ENCODE data around the gene SLC23A2. TPM values are rescaled to one million over a fixed set of nuclear protein-coding genes. Genes with fewer than 3 reads are reported as not detected.

Gene SLC23A2
- total and polyA plus RNA-seq, 2 donors: 5.7 to 8.6 TPM

- Histone ChIP-seq H3K27ac (ENCODE audit: low read depth in 1 of 2, low read length in 1 of 2) (no peak overlapping the region), H3K4me1 (ENCODE audit: control insufficient read depth in 2 of 2, insufficient read depth in 2 of 2, low read length in 2 of 2) (no peaks in the 10 kb centered on the region), H3K9me3 (ENCODE audit: control insufficient read depth in 2 of 2, insufficient read depth in 1 of 2, low read length in 1 of 2) (no peaks in the 10 kb centered on the region), H3K4me3 (ENCODE audit: low read length in 2 of 2) (no peak overlapping the region), H3K27me3 (ENCODE audit: control insufficient read depth in 2 of 2, insufficient read depth in 1 of 2, low read length in 1 of 2) (no peaks in the 10 kb centered on the region), H3K36me3 (ENCODE audit: control insufficient read depth in 2 of 2, insufficient read depth in 2 of 2, low read length in 1 of 2) (no peaks in the 10 kb centered on the region)
- 98% methylated on average over 2 of the region's 2 CpGs for WGBS
- DNase-seq (ENCODE audit: low read depth in 6 of 9, low spot score in 9 of 9): no peak
These were observed 154.5 kb downstream of the SLC23A2 start for GRCh38 chr20:4846821-4847220.

- DNase-seq (ENCODE audit: low read depth in 6 of 9, low spot score in 9 of 9): no peak
- no peaks in the 10 kb centered on the region for H3K27me3 ChIP-seq (ENCODE audit: control insufficient read depth in 2 of 2, insufficient read depth in 1 of 2, low read length in 1 of 2)
- H3K4me1 ChIP-seq (ENCODE audit: control insufficient read depth in 2 of 2, insufficient read depth in 2 of 2, low read length in 2 of 2): no peaks in the 10 kb centered on the region
- no peaks in the 10 kb centered on the region for H3K36me3 ChIP-seq (ENCODE audit: control insufficient read depth in 2 of 2, insufficient read depth in 2 of 2, low read length in 1 of 2)
- 92% methylated on average over 8 of the region's 9 CpGs for WGBS
- H3K9me3 ChIP-seq (ENCODE audit: control insufficient read depth in 2 of 2, insufficient read depth in 1 of 2, low read length in 1 of 2): no peaks in the 10 kb centered on the region
- no peak overlapping the region for H3K27ac ChIP-seq (ENCODE audit: low read depth in 1 of 2, low read length in 1 of 2)
- H3K4me3 ChIP-seq (ENCODE audit: low read length in 2 of 2): no peak overlapping the region
These were observed 156.4 kb downstream of the SLC23A2 start for GRCh38 chr20:4844751-4845465.

- no peaks in the 10 kb centered on the region for H3K27me3 ChIP-seq (ENCODE audit: control insufficient read depth in 2 of 2, insufficient read depth in 1 of 2, low read length in 1 of 2)
- no peaks in the 10 kb centered on the region for H3K4me1 ChIP-seq (ENCODE audit: control insufficient read depth in 2 of 2, insufficient read depth in 2 of 2, low read length in 2 of 2)
- H3K9me3 ChIP-seq (ENCODE audit: control insufficient read depth in 2 of 2, insufficient read depth in 1 of 2, low read length in 1 of 2): no peaks in the 10 kb centered on the region
- no peaks in the 10 kb centered on the region for H3K36me3 ChIP-seq (ENCODE audit: control insufficient read depth in 2 of 2, insufficient read depth in 2 of 2, low read length in 1 of 2)
- WGBS: 95% methylated on average over 4 of the region's 4 CpGs
- H3K27ac ChIP-seq (ENCODE audit: low read depth in 1 of 2, low read length in 1 of 2): no peak overlapping the region
- H3K4me3 ChIP-seq (ENCODE audit: low read length in 2 of 2): no peak overlapping the region
- DNase-seq (ENCODE audit: low read depth in 6 of 9, low spot score in 9 of 9): no peak
These were observed 157.0 kb downstream of the SLC23A2 start for GRCh38 chr20:4844325-4844724.

GRCh38 chr20:4840801-4841200, 160.5 kb downstream of the SLC23A2 start:
- DNase-seq (ENCODE audit: low read depth in 6 of 9, low spot score in 9 of 9): no peak
- Histone ChIP-seq H3K9me3 (ENCODE audit: control insufficient read depth in 2 of 2, insufficient read depth in 1 of 2, low read length in 1 of 2) (no peaks in the 10 kb centered on the region), H3K36me3 (ENCODE audit: control insufficient read depth in 2 of 2, insufficient read depth in 2 of 2, low read length in 1 of 2) (no peaks in the 10 kb centered on the region), H3K27ac (ENCODE audit: low read depth in 1 of 2, low read length in 1 of 2) (no peak overlapping the region), H3K4me3 (ENCODE audit: low read length in 2 of 2) (no peak overlapping the region), H3K27me3 (ENCODE audit: control insufficient read depth in 2 of 2, insufficient read depth in 1 of 2, low read length in 1 of 2) (no peaks in the 10 kb centered on the region), H3K4me1 (ENCODE audit: control insufficient read depth in 2 of 2, insufficient read depth in 2 of 2, low read length in 2 of 2) (no peaks in the 10 kb centered on the region)
- WGBS: 49% methylated on average over 1 of the region's 1 CpG

- H3K36me3 ChIP-seq (ENCODE audit: control insufficient read depth in 2 of 2, insufficient read depth in 2 of 2, low read length in 1 of 2): no peaks in the 10 kb centered on the region
- no peak overlapping the region for H3K27ac ChIP-seq (ENCODE audit: low read depth in 1 of 2, low read length in 1 of 2)
- H3K4me3 ChIP-seq (ENCODE audit: low read length in 2 of 2): no peak overlapping the region
- no peaks in the 10 kb centered on the region for H3K9me3 ChIP-seq (ENCODE audit: control insufficient read depth in 2 of 2, insufficient read depth in 1 of 2, low read length in 1 of 2)
- no peaks in the 10 kb centered on the region for H3K4me1 ChIP-seq (ENCODE audit: control insufficient read depth in 2 of 2, insufficient read depth in 2 of 2, low read length in 2 of 2)
- no peaks in the 10 kb centered on the region for H3K27me3 ChIP-seq (ENCODE audit: control insufficient read depth in 2 of 2, insufficient read depth in 1 of 2, low read length in 1 of 2)
- 77% methylated on average over 8 of the region's 8 CpGs for WGBS
- no peak for DNase-seq (ENCODE audit: low read depth in 6 of 9, low spot score in 9 of 9)
These were observed 162.8 kb downstream of the SLC23A2 start for GRCh38 chr20:4838526-4838925.

GRCh38 chr20:4837760-4838159, 163.6 kb downstream of the SLC23A2 start:
- Histone ChIP-seq H3K27me3 (ENCODE audit: control insufficient read depth in 2 of 2, insufficient read depth in 1 of 2, low read length in 1 of 2) (no peaks in the 10 kb centered on the region), H3K36me3 (ENCODE audit: control insufficient read depth in 2 of 2, insufficient read depth in 2 of 2, low read length in 1 of 2) (no peaks in the 10 kb centered on the region), H3K9me3 (ENCODE audit: control insufficient read depth in 2 of 2, insufficient read depth in 1 of 2, low read length in 1 of 2) (no peaks in the 10 kb centered on the region), H3K4me1 (ENCODE audit: control insufficient read depth in 2 of 2, insufficient read depth in 2 of 2, low read length in 2 of 2) (no peaks in the 10 kb centered on the region), H3K4me3 (ENCODE audit: low read length in 2 of 2) (no peak overlapping the region), H3K27ac (ENCODE audit: low read depth in 1 of 2, low read length in 1 of 2) (no peak overlapping the region)
- no peak for DNase-seq (ENCODE audit: low read depth in 6 of 9, low spot score in 9 of 9)
- WGBS: 97% methylated on average over 2 of the region's 2 CpGs

GRCh38 chr20:4836935-4837334, 164.4 kb downstream of the SLC23A2 start:
- Histone ChIP-seq H3K27ac (ENCODE audit: low read depth in 1 of 2, low read length in 1 of 2) (no peak overlapping the region), H3K4me3 (ENCODE audit: low read length in 2 of 2) (no peak overlapping the region), H3K27me3 (ENCODE audit: control insufficient read depth in 2 of 2, insufficient read depth in 1 of 2, low read length in 1 of 2) (no peaks in the 10 kb centered on the region), H3K9me3 (ENCODE audit: control insufficient read depth in 2 of 2, insufficient read depth in 1 of 2, low read length in 1 of 2) (no peaks in the 10 kb centered on the region), H3K36me3 (ENCODE audit: control insufficient read depth in 2 of 2, insufficient read depth in 2 of 2, low read length in 1 of 2) (no peaks in the 10 kb centered on the region), H3K4me1 (ENCODE audit: control insufficient read depth in 2 of 2, insufficient read depth in 2 of 2, low read length in 2 of 2) (no peaks in the 10 kb centered on the region)
- WGBS: 72% methylated on average over 4 of the region's 4 CpGs
- DNase-seq (ENCODE audit: low read depth in 6 of 9, low spot score in 9 of 9): no peak

- Histone ChIP-seq H3K4me3 (ENCODE audit: low read length in 2 of 2) (no peak overlapping the region), H3K36me3 (ENCODE audit: control insufficient read depth in 2 of 2, insufficient read depth in 2 of 2, low read length in 1 of 2) (no peaks in the 10 kb centered on the region), H3K4me1 (ENCODE audit: control insufficient read depth in 2 of 2, insufficient read depth in 2 of 2, low read length in 2 of 2) (no peaks in the 10 kb centered on the region), H3K9me3 (ENCODE audit: control insufficient read depth in 2 of 2, insufficient read depth in 1 of 2, low read length in 1 of 2) (no peaks in the 10 kb centered on the region), H3K27ac (ENCODE audit: low read depth in 1 of 2, low read length in 1 of 2) (no peak overlapping the region), H3K27me3 (ENCODE audit: control insufficient read depth in 2 of 2, insufficient read depth in 1 of 2, low read length in 1 of 2) (no peaks in the 10 kb centered on the region)
- no peak for DNase-seq (ENCODE audit: low read depth in 6 of 9, low spot score in 9 of 9)
- 95% methylated on average over 6 of the region's 6 CpGs for WGBS
These were observed 164.8 kb downstream of the SLC23A2 start for GRCh38 chr20:4836473-4836872.

- no peaks in the 10 kb centered on the region for H3K27me3 ChIP-seq (ENCODE audit: control insufficient read depth in 2 of 2, insufficient read depth in 1 of 2, low read length in 1 of 2)
- 91% methylated on average over 16 of the region's 16 CpGs for WGBS
- no peaks in the 10 kb centered on the region for H3K9me3 ChIP-seq (ENCODE audit: control insufficient read depth in 2 of 2, insufficient read depth in 1 of 2, low read length in 1 of 2)
- DNase-seq (ENCODE audit: low read depth in 6 of 9, low spot score in 9 of 9): no peak
- no peaks in the 10 kb centered on the region for H3K36me3 ChIP-seq (ENCODE audit: control insufficient read depth in 2 of 2, insufficient read depth in 2 of 2, low read length in 1 of 2)
- no peaks in the 10 kb centered on the region for H3K4me1 ChIP-seq (ENCODE audit: control insufficient read depth in 2 of 2, insufficient read depth in 2 of 2, low read length in 2 of 2)
- no peak overlapping the region for H3K4me3 ChIP-seq (ENCODE audit: low read length in 2 of 2)
- H3K27ac ChIP-seq (ENCODE audit: low read depth in 1 of 2, low read length in 1 of 2): no peak overlapping the region
These were observed 165.8 kb downstream of the SLC23A2 start for GRCh38 chr20:4835244-4836177.

All from thymus (tissue), 11 donors.